ENCODE results near the gene ADAMTS6.
"Not testable (repeated sequence)": the region's sequence is repeated elsewhere in the genome, so short reads cannot be mapped to it uniquely, and the experiment has no call there.

ADAMTS6 gene

GRCh38 chr5:65390208-65390607 lies 91.5 kb downstream of the ADAMTS6 start:
- no peak for DNase-seq (ENCODE audit: low read depth, low spot score)
- no peak overlapping the region for H3K4me3 ChIP-seq (ENCODE audit: low read length)

- no peak overlapping the region for H3K4me3 ChIP-seq (ENCODE audit: low read length)
- DNase-seq (ENCODE audit: low read depth, low spot score): no peak
Measured at GRCh38 chr5:65383859-65384258, 97.9 kb downstream of the ADAMTS6 start.

GRCh38 chr5:65382582-65382981 lies 99.1 kb downstream of the ADAMTS6 start:
- no peak for DNase-seq (ENCODE audit: low read depth, low spot score)
- H3K4me3 ChIP-seq (ENCODE audit: low read length): no peak overlapping the region

- DNase-seq (ENCODE audit: low read depth, low spot score); H3K4me3 ChIP-seq (ENCODE audit: low read length): not testable (repeated sequence)
Measured at GRCh38 chr5:65370505-65370904, 111.2 kb downstream of the ADAMTS6 start.

- no peak overlapping the region for H3K4me3 ChIP-seq (ENCODE audit: low read length)
- DNase-seq (ENCODE audit: low read depth, low spot score): no peak
Measured at GRCh38 chr5:65366655-65367054, 115.1 kb downstream of the ADAMTS6 start.

- no peak overlapping the region for H3K4me3 ChIP-seq (ENCODE audit: low read length)
- DNase-seq (ENCODE audit: low read depth, low spot score): no peak
Measured at GRCh38 chr5:65364907-65365306, 116.8 kb downstream of the ADAMTS6 start.

- DNase-seq (ENCODE audit: low read depth, low spot score): no peak
- no peak overlapping the region for H3K4me3 ChIP-seq (ENCODE audit: low read length)
Measured at GRCh38 chr5:65363499-65363898, 118.2 kb downstream of the ADAMTS6 start.

GRCh38 chr5:65359981-65360380 lies 121.7 kb downstream of the ADAMTS6 start:
- DNase-seq (ENCODE audit: low read depth, low spot score): no peak

GRCh38 chr5:65359569-65359968 lies 122.2 kb downstream of the ADAMTS6 start:
- no peak overlapping the region for H3K4me3 ChIP-seq (ENCODE audit: low read length)
- DNase-seq (ENCODE audit: low read depth, low spot score): no peak

More at GRCh38 chr5:65359981-65360380, 121.7 kb downstream of the ADAMTS6 start:
- no peak overlapping the region for H3K4me3 ChIP-seq (ENCODE audit: low read length)

GRCh38 chr5:65356274-65356673 lies 125.4 kb downstream of the ADAMTS6 start:
- no peak for DNase-seq (ENCODE audit: low read depth, low spot score)
- H3K4me3 ChIP-seq (ENCODE audit: low read length): no peak overlapping the region

GRCh38 chr5:65355301-65355700 lies 126.4 kb downstream of the ADAMTS6 start:
- DNase-seq (ENCODE audit: low read depth, low spot score): no peak
- no peak overlapping the region for H3K4me3 ChIP-seq (ENCODE audit: low read length)

- H3K4me3 ChIP-seq (ENCODE audit: low read length): no peak overlapping the region
- no peak for DNase-seq (ENCODE audit: low read depth, low spot score)
Measured at GRCh38 chr5:65341835-65342234, 139.9 kb downstream of the ADAMTS6 start.

- H3K4me3 ChIP-seq (ENCODE audit: low read length): no peak overlapping the region
- no peak for DNase-seq (ENCODE audit: low read depth, low spot score)
Measured at GRCh38 chr5:65338606-65339151, 143.0 kb downstream of the ADAMTS6 start.

- peak; percentile 51 for DNase-seq (ENCODE audit: low read depth, low spot score)
- no peak overlapping the region for H3K4me3 ChIP-seq (ENCODE audit: low read length)
Measured at GRCh38 chr5:65334077-65334476, 147.6 kb downstream of the ADAMTS6 start.

GRCh38 chr5:65332591-65332990 lies 149.1 kb downstream of the ADAMTS6 start:
- no peak overlapping the region for H3K4me3 ChIP-seq (ENCODE audit: low read length)
- no peak for DNase-seq (ENCODE audit: low read depth, low spot score)

- DNase-seq (ENCODE audit: low read depth, low spot score): no peak
Measured at GRCh38 chr5:65329266-65329665, 152.5 kb downstream of the ADAMTS6 start.

GRCh38 chr5:65327582-65327981 lies 154.1 kb downstream of the ADAMTS6 start:
- H3K4me3 ChIP-seq (ENCODE audit: low read length): no peak overlapping the region
- no peak for DNase-seq (ENCODE audit: low read depth, low spot score)

More at GRCh38 chr5:65329266-65329665, 152.5 kb downstream of the ADAMTS6 start:
- no peak overlapping the region for H3K4me3 ChIP-seq (ENCODE audit: low read length)

- no peak for DNase-seq (ENCODE audit: low read depth, low spot score)
- H3K4me3 ChIP-seq (ENCODE audit: low read length): no peak overlapping the region
Measured at GRCh38 chr5:65326922-65327321, 154.8 kb downstream of the ADAMTS6 start.

GRCh38 chr5:65324226-65324625 lies 157.5 kb downstream of the ADAMTS6 start:
- no peak overlapping the region for H3K4me3 ChIP-seq (ENCODE audit: low read length)
- no peak for DNase-seq (ENCODE audit: low read depth, low spot score)

- DNase-seq (ENCODE audit: low read depth, low spot score); H3K4me3 ChIP-seq (ENCODE audit: low read length): not testable (repeated sequence)
Measured at GRCh38 chr5:65320704-65321103, 161.0 kb downstream of the ADAMTS6 start.

- no peak for DNase-seq (ENCODE audit: low read depth, low spot score)
- no peak overlapping the region for H3K4me3 ChIP-seq (ENCODE audit: low read length)
Measured at GRCh38 chr5:65320250-65320649, 161.5 kb downstream of the ADAMTS6 start.

GRCh38 chr5:65307931-65308330 lies 173.8 kb downstream of the ADAMTS6 start:
- no peak for DNase-seq (ENCODE audit: low read depth, low spot score)
- H3K4me3 ChIP-seq (ENCODE audit: low read length): no peak overlapping the region

Measured in Jurkat, Clone E6-1 (cell line).